Measurements from ENCODE around the gene SETD2.
"Not testable (repeated sequence)": the region's sequence is repeated elsewhere in the genome, so short reads cannot be mapped to it uniquely, and the experiment has no call there.

SETD2 gene

GRCh38 chr3:47164007-47164881 lies at the start of gene SETD2:
SETD2 (minus strand) TSS chr3:47164113; CDS start chr3:47163924, 189 bp downstream.
- DNase-seq = peak; percentile 92

DNA sequence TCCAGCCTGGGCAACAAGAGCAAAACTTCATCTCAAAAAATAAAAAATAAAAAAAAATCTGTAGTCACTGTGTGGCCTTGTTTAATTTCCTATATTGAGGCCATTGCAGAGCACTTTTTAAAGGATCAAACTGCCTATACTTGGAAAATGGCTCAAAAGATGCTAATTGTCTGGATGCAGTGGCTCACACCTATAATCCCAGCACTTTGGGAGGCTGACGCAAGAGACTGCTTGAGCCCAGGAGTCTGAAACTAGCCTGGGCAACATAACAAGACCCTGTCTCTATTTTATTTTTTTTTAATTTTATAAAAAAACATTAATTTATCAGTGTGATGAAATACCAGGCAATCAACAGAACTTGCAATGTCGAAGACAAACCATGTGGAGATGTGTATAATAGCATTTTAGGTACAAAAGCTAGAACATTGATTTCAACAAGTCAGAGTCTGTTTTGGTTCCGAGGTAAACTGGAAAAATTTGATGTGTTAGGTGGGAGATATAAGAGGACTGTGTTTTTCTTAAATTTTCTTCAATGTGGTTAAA lies 47.0 kb upstream of the SETD2 start:
- no peak for DNase-seq

- not testable (repeated sequence) for DNase-seq
These were observed 42.1 kb upstream of the SETD2 start for GRCh38 chr3:47206022-47206421.

- DNase-seq = no peak
These were observed 41.0 kb upstream of the SETD2 start for GRCh38 chr3:47204875-47205274.

DNA sequence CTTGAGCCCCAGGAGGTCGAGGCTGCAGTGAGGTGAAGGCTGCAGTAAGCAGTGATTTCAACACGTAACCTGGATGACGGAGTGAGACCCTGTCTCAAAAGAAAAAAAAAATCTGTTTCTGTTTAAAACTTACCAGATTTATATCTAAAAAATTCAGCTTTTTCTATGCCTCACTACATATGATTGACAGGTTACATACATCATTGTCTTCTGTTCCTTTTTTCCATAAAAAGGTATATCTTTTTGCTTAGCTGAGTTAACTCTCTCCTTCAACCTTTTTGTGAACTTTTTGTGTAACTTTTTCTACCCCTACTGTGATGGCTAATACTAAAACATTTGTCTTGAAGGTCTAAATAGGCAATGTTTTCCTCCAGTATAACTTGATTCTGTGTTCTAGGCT lies 38.6 kb upstream of the SETD2 start:
- no peak for DNase-seq

DNA sequence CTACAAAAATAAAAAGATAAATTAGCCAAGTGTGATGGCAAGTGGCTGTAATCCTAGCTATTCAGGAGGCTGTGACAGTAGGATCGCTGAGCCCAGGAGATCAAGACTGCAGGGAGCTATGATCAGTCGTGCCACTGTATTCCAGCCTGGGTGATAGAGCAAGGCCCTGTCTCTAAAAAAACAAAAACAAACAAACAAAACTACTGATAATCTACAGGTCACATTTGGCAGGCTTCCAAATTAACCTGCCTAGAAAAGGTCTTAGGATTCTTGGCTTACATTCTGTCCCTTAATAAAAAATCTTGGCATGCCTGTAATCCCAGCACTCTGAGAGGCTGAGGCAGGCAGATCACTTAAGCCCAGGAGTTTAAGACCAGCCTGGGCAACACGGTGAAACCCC lies 33.4 kb upstream of the SETD2 start:
- DNase-seq = no peak

DNA sequence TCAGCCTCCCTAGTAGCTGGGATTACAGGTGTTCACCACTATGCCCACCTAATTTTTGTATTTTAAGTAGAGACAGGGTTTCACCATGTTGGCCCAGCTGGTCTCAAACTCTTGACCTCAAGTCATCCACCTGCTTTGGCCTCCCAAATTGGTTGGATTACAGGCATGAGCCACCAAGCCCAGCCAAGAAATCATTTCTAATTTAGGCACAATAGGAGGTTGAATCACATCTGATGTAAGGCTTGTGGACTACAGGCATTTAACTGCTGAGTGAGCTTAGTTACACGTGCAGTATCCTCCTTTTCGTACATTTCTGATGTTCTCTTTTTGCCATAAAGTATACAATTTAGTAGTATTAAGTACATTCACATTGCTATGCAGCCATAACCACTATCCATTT lies 31.1 kb upstream of the SETD2 start:
- no peak for DNase-seq

GRCh38 chr3:47193871-47194859 lies 30.3 kb upstream of the SETD2 start:
- DNase-seq = peak; percentile 12

- no peak for DNase-seq
These were observed 22.4 kb upstream of the SETD2 start for GRCh38 chr3:47186285-47186684.

- not testable (repeated sequence) for DNase-seq
These were observed 17.8 kb upstream of the SETD2 start for GRCh38 chr3:47181685-47182084.

DNA sequence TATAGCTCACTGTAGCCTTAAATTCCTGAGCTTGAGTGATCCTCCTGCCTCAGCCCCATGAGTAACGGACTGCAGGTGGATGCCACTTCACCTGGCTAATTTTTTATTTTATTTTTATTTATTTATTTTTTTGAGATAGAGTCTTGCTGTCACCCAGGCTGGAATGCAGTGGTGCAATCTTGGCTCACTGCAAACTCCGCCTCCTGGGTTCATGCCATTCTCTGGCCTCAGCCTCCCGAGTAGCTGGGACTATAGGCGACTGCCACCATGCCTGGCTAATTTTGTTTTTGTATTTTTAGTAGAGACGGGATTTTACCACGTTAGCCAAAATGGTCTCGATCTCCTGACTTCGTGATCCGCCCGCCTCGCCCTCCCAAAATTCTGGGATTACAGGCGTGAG lies 16.1 kb upstream of the SETD2 start:
- not testable (repeated sequence) for DNase-seq

DNA sequence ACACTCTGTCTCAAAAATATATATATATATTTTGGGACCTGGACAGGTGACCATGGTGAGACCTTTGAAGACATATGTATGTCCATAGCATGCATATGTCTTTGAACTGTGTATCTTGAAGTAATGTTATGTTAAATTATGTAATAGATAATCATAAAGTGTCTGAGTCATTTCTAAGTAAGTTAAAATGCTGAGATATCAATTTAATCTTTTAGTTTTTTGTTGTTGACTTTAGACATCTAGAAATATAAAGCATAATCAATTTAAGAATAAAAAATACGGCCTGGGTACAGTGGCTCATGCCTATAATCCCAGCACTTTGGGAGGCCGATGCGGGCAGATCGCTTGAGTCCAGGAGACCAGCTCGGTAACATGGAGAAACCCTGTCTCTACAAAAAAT lies 12.7 kb upstream of the SETD2 start:
- no peak for DNase-seq

DNA sequence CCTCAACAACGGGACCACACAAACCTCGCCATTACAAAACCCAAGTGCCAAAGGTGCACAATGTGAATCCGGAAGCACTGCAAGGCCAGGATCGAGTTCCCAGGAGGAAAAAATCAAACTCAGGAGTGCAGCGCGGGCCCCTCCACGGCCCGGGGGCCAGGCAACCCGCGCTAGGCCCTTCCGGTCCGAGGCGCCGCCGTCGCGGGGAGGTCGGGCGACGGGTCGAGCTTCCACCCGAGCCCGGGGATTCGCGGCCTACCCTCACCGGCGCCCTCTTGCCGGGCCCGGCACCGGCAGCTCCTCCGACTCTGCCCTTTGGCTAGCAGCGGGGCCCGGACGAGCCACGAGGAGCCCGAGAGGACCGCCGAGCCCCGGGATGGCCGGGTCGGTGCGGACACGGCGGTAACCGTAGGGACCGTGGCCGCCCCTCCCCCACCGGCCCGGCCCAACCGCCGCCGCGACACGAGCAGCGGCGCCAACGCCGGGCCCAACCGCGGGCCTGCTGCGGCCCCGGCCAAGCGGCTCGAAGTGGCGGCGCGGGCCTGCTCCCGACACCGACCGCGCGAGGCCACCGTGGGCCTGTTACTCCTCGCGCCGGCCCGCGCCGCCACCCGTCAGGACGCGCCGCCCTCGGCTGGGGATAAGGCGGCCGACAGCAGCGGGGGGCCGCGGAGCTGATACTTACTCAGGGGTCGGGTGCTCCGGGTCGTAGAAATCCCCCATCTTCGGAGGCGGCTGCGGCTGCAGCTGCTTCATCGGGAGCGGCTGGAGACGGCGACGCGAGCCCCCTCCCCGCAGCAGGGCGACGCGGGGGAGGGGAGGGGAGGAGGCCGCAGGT lies 525 bp downstream of the SETD2 start:
- DNase-seq = peak; percentile 56

- DNase-seq = peak; percentile 8
These were observed 1.2 kb downstream of the SETD2 start for GRCh38 chr3:47162697-47163168.

DNA sequence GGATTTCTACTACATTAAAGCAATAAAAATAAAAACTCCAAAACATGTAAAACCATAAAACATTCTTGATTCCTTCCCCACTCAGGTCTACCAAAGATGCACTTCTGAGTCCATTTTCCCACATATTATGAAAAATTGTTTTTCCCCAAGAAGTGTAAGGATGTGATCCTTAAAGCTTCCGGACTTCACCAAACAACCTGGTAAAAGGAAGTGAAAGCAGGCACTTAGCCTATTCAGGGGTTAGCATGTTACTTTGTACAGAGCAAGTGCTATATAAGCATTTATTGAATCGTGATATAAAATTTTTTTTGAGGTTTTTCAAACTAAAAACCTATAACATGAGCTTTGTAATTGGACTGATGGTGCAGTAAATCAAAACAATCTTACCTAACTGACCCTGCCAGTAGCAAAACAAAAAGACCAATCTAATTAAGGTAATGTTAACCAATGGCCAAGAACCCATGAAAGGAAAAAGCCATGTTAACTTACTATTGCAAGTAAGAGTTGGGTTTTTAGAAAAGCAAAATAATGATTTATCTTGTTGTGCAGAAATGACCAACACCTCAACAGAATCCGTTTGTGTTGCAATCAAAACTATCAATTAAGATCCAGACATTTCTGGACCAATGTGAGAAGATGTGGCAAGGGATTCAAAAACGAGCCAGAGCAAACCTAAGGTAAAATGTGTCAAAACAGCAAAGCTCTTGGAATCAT lies 1.8 kb downstream of the SETD2 start:
- peak; percentile 68 for DNase-seq

- DNase-seq = no peak
These were observed 4.1 kb downstream of the SETD2 start for GRCh38 chr3:47159820-47160219.

- no peak for DNase-seq
These were observed 5.7 kb downstream of the SETD2 start for GRCh38 chr3:47158208-47158607.

DNA sequence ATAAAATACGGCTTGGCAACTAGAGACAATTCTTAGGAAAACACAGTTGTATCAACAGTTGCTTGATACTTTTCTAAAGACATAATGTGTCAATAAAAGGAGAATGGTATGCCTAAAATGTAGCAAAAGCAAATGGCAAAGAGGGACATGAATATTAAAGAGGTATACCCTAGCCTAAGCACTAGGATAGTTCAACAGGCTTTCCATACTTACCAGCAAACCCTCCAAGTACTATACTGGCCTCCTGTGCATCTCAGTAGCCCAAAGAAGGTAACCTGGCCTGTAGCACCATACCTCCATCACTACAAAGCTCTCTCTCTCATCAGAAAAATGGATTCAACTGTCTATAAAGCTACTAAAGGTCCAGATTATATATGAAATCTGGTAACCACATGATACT lies 7.5 kb downstream of the SETD2 start:
- DNase-seq = no peak

DNA sequence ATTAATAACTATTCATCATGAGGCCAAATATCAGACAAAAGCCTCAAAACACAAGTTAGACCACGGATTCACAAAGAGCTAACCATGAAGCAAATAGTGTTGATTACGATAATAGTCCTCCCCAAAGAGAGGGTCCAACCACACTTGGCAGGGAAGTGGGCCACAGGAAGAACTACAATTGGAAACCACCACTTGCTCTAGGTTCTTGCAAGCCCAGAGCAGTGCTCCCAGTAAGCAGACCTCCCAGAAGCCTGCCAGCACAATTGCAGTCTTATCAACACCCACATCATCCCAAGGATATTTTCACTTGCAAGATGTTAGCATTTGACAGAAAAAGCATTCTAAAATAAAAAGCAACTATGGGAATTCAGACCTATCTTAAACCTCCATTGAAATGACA lies 11.3 kb downstream of the SETD2 start:
- no peak for DNase-seq

DNA sequence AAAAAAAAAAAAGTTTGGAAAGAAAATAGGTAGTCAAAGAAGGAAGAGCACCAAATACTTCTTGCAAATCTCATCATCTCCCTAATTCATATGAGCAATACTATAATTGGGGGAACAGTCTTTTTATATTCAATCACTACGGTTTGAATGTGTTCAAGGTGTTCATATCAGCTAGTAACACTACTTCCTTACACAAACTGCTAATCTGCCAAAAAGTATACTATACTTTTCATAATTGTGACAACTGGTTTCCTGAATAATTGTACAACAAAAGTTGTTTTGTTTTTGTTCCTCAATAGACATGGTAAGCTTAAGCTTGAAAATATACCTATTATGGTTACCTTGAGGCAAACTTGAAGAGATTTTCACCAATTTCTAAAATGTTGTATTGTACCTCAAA lies 12.1 kb downstream of the SETD2 start:
- DNase-seq = no peak

- no peak for DNase-seq
These were observed 14.5 kb downstream of the SETD2 start for GRCh38 chr3:47149339-47149933.
